ENCODE data around the gene CCT8.
"Not testable (repeated sequence)": the region's sequence is repeated elsewhere in the genome, so short reads cannot be mapped to it uniquely, and the experiment has no call there.

CCT8 gene

GRCh38 chr21:29018540-29018939 is 54.9 kb downstream of the CCT8 start:
- TF ChIP-seq, protein P1, sequence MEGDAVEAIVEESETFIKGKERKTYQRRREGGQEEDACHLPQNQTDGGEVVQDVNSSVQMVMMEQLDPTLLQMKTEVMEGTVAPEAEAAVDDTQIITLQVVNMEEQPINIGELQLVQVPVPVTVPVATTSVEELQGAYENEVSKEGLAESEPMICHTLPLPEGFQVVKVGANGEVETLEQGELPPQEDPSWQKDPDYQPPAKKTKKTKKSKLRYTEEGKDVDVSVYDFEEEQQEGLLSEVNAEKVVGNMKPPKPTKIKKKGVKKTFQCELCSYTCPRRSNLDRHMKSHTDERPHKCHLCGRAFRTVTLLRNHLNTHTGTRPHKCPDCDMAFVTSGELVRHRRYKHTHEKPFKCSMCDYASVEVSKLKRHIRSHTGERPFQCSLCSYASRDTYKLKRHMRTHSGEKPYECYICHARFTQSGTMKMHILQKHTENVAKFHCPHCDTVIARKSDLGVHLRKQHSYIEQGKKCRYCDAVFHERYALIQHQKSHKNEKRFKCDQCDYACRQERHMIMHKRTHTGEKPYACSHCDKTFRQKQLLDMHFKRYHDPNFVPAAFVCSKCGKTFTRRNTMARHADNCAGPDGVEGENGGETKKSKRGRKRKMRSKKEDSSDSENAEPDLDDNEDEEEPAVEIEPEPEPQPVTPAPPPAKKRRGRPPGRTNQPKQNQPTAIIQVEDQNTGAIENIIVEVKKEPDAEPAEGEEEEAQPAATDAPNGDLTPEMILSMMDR (conservative IDR thresholded peaks at IDR 0.05; ENCODE audit: low read depth, low read length) = no peak
- H3K4me3 ChIP-seq (ENCODE audit: low read depth, low read length) = peak overlapping the region; percentile 89
- peak; percentile 21 for DNase-seq (ENCODE audit: low read depth)

DNA sequence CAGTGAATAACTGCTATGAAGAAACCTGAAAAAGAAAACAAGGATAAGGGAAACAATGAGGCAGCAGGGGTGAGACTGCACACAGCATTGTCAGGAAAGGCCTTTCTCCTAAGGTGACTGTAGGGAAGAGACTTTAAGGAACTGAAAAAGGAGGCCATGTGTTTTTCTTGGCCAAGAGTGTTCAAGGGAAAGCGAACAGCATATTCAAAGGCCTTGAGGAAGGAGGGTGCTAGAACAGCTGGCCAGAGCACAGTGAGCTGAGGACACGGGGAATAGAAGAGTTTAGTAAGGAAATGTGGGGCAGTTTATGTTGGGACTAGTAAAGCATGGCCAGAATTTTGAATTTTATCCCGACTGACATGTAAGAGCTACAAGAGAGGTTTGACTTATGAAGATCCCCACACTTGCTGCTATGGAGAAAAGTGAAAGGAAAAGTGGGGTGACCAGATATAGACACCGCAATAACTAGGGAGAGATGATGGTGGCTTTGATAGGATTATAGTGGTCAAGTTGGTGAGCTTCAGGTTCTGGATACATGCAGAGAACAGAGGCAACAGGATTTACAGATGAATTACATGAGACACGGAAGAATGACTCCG is 55.7 kb downstream of the CCT8 start:
- DNase-seq (ENCODE audit: low read depth) = no peak
- H3K4me3 ChIP-seq (ENCODE audit: low read depth, low read length) = peak overlapping the region; percentile 89
- TF ChIP-seq, protein P1 (conservative IDR thresholded peaks at IDR 0.05; ENCODE audit: low read depth, low read length) = no peak

DNA sequence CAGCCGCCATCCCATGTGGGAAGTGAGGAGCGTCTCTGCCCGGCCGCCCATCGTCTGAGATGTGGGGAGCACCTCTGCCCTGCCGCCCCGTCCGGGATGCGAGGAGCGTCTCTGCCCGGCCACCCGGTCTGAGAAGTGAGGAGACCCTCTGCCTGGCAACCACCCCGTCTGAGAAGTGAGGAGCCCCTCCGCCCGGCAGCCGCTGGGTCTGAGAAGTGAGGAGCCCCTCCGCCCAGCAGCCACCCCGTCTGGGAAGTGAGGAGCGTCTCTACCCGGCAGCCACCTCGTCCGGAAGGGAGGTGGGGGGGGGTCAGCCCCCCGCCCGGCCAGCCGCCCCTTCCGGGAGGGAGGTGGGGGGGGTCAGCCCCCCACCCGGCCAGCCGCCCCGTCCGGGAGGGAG is 62.2 kb downstream of the CCT8 start:
- not testable (repeated sequence) for DNase-seq (ENCODE audit: low read depth); H3K4me3 ChIP-seq (ENCODE audit: low read depth, low read length)

DNA sequence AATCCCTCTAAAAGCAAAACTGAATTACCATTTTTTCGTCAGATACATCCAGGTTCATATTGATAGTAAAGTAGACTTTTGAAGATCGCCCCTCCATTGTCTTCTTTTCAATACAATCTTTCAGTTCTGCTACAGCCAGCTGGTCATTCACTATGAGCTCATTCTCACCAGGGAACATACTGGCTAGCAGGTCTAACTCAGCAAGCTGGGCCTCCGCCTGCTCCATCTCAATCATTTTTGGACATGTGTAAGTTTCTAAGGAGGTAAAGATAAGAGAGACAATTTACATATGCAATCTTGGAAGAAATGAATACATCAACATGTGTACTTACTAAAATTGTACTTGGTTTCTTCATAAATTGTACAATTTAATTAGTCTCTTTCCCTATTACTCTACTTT is 65.1 kb downstream of the CCT8 start:
- no peak for DNase-seq (ENCODE audit: low read depth)
- TF ChIP-seq, protein P1 (conservative IDR thresholded peaks at IDR 0.05; ENCODE audit: low read depth, low read length) = no peak
- H3K4me3 ChIP-seq (ENCODE audit: low read depth, low read length) = no peak overlapping the region

GRCh38 chr21:29007810-29008209 is 65.6 kb downstream of the CCT8 start:
- TF ChIP-seq, protein P1 (conservative IDR thresholded peaks at IDR 0.05; ENCODE audit: low read depth, low read length) = no peak
- H3K4me3 ChIP-seq (ENCODE audit: low read depth, low read length) = no peak overlapping the region
- peak; percentile 36 for DNase-seq (ENCODE audit: low read depth)

DNA sequence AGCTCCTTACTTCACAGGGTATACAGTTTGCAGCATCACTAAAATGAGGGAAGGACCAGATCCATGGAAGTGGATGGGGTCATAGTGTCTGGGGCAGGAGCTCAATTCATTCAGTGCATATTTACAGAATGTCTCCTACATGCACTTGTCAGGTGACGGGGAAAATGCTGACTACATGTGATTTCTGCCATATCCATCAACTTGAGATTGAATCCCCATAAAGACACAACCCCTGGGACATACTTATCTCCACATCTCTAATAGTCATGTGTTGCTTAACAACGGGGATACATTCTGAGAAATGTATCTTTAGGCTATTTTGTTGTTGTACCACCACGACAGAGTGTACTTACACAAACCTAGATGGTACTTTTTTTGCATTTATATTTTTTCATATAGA is 66.3 kb downstream of the CCT8 start:
- no peak overlapping the region for H3K4me3 ChIP-seq (ENCODE audit: low read depth, low read length)
- TF ChIP-seq, protein P1 (conservative IDR thresholded peaks at IDR 0.05; ENCODE audit: low read depth, low read length) = no peak
- no peak for DNase-seq (ENCODE audit: low read depth)

Data from choroid plexus epithelial cell (primary cell).